HG02884 (cell line): Measurements from ENCODE around the gene BLM.
"Not testable (repeated sequence)": the region's sequence is repeated elsewhere in the genome, so short reads cannot be mapped to it uniquely, and the experiment has no call there.

Experiments
- ATAC-seq: cut with Tn5 transposase; IDR thresholded peaks from one replicate; pipeline ENCODE4 v1.9.1; 2021; ENCODE audit warnings: mild to moderate bottlenecking, moderate library complexity; ENCODE audit not compliant: unreplicated experiment

BLM gene

DNA sequence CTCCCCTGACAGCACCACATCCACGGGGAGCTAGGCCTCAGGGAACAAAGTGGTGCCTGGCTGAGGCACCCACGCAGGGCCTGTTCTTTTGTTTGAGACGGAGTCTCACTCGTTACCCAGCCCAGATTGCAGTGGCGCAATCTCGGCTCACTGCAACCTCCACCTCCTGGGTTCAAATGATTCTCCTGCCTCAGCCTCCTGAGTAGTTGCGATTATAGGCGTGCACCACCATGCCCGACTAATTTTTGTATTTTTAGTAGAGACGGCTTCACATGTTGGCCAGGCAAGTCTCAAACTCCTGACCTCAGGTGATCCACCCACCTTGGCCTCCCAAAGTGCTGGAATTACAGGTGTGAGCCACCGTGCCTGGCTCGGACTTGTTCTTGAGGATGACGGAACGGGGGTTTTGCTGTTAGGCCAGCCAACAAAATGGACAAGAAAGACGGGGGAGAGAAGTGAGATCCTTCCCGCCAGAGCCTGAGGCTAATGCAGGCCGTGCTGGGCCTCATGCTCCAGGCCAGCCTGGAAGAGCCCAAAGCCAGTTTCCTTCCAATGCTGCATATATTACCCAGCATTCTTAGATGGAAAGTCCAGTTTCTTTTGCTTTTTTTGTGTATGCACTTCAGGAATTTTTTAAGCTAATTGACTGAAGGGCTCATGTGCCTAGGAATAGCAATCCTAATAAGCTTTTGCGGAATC lies 123.2 kb downstream of the BLM start:
- no peak for ATAC-seq

DNA sequence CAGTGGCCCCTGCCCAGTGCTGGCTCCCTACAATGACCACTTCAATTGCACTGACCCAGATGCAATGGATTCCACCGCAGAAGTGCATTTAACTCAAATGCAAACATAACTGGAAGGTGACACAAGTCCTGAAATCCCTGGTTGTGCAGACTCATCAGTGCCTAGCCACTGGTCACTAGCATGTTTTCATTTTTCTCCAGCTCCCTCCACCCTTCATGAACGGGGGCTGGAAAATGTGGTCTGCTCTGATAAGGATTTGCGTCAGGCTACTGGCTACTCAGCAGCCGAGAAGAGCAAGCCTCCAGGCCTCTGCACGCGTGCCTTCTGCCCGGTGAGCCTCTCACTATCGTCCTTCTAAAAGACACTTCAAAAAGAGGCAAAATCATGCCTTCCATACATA lies 123.8 kb downstream of the BLM start:
- no peak for ATAC-seq

GRCh38 chr15:90844696-90845095 lies 127.5 kb downstream of the BLM start:
- no peak for ATAC-seq

DNA sequence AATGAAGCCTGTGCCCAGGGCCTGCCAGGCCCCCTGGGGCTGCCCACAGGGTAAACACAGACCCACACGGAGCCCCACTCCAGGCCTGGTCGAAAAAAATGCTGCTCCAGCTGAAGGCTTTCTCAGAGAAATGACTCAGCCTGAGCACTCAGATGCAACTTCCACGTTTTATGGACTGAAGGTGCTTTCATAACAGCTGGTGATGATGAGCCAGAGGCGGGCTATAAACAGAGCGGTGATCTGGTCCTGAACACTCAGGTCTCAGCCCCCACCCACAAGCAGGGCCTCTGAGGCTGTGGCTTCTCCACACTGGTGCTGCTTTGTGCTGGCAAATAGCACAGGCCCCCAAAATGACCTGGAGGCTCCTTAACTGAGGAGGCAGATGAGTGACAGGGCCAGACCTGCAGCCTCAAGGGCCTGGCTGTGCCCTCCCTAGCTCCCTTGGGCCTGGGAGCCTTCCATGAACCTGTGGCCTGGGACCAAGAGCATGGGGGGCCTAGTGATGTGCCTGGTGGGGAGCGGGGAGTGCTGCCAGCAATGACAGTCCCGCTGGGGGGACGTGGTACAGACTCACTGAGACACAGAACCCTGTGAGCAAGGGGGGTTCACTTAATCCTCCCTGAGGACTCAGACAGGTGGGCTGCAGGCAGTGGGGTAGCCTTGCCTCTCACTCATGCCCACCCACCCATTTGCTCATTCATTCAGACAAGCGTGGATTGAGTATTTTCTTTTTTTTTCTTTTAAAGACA lies 128.2 kb downstream of the BLM start:
- peak; percentile 92 for ATAC-seq

DNA sequence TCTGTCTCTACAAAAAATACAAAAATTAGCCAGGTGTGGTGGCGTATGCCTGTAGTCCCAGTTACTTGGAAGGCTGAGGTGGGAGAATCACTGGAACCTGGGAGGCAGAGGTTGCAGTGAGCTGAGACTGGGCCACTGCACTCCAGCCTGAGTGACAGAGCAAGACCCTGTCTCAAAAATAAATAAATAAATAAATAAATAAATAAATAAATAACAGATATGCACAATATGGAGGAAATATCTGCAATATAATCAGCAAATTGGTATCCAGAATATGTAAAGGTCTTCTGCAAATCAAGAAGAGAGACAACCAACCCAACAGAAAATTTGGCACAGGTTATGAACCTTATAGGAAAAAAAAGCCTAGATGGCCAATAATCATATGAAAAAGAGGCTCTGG lies 132.3 kb downstream of the BLM start:
- not testable (repeated sequence) for ATAC-seq

GRCh38 chr15:90851114-90851513 lies 134.0 kb downstream of the BLM start:
- ATAC-seq = no peak

GRCh38 chr15:90851940-90852339 lies 134.8 kb downstream of the BLM start:
- no peak for ATAC-seq

DNA sequence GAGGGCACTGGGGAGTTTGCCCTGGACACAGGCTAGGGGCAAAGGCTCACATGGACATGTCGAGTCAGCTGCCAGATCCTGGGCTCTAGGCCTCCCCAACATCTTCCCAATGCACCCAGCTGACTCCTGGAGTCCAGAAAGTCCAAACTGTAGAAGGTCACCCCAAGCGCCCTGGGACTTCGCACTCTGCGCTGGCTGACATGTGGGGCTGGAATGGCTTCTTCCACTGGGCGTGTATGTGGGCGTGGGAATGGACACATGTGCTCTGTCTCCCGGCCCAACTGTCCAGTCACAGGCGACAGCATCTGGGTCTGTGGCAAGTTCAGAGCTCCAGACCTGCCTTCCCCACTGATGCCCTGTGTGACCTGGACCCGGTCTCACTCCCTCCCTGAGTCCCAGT lies 138.0 kb downstream of the BLM start:
- ATAC-seq = no peak

DNA sequence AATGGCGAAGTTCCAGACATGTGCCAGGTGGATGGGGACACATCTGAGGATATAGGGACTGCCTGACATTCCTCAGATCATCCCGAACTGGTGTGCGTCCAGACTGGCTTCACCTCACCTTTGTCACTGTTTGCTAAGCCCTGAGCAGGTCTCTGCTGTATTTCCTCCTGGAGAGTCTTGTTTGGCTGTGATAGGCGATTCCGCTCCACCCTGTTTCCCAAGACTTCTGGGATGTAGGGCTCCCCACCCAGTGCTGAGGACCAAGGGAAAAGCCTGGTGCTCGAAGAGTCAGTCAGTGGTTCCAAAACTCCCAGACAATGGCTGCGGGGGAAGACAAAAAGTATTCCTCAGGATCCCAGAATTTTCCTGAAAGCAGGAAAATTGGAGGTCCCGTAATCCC lies 140.2 kb downstream of the BLM start:
- ATAC-seq = no peak

- no peak for ATAC-seq
Measured at GRCh38 chr15:90857883-90858443, 140.8 kb downstream of the BLM start.

DNA sequence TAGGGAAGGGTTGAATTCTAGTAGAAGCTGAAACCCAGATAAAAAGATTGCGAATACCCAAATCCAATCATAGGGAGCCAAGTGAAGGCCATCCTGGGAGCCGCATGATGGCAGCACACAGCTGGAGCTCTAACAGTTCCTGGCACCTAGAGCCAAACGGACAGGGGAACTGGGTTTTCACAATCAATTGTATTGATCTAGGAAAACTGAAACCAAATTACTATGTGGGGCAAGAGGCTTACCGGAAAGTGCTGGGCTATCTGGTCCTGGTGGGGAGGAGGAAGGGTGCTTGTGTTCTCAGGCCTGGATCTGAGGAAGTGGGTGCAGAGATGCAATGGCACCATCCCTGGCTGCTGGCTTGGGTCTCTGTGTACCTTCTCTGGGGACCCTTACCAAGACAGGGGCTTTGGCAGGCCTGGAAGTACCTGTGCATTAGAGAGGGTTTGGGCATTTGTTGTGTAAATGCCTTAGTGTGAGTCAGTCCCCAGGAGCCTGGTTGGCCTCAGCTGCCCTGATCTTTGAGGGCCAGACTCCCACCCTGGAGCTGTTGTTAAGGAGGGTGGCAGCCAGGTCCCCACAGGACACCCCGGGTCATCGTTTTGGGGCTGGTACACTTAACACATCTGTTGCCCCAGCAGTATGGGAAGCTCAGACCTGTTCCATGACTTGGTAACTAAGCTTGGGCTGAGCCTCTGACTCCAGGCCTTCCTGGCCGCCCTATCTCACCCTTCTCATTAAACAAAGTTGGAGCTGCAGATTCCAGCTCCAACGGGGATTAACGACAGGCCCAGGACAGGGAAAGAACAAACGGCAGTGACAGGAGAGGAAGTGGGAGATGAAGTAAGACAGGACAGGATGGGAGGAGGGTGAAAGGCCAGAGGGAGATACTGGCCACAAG lies 142.3 kb downstream of the BLM start:
- no peak for ATAC-seq

DNA sequence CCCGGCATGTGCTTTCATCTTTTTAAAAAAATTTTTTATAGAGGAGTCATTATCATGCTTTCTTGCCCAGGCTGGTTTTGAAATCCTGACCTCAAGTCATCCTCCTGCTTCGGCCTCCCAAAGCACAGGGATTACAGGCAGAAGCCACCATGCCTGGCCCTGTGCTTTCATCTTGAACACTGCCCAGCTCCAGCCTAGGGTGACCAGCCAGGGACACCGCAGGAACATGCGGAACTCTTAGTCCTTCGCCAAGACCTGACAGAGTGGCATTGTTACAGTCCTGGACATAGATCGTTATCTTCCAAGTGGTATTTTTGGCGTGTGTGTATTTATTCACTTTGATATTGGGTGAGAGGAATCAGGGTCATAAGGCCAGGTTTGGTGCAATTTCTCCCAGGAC lies 143.3 kb downstream of the BLM start:
- no peak for ATAC-seq

GRCh38 chr15:90860942-90861675 lies 144.0 kb downstream of the BLM start:
- ATAC-seq = no peak

- ATAC-seq = no peak
Measured at GRCh38 chr15:90862487-90862886, 145.3 kb downstream of the BLM start.

GRCh38 chr15:90862964-90863778 lies 146.0 kb downstream of the BLM start:
- ATAC-seq = no peak

DNA sequence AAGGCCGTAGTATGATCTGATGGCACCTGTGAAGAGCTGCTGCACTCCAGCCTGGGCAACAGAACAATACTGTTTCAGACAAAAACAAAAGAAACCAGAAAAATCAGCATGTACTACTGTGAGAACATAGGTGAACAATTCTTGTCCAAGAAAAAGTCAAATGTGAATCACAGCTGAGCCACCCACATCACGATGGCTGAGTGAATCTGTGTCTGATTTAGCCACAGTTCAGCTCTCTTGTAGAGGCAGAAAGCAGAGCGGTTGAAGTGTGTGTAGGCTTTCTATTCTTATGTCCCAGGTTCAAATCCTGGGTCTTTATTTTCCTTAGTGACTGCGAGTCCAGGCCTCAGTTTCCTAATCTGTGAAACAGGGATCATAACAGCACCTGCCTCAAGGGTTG lies 146.8 kb downstream of the BLM start:
- ATAC-seq = no peak

GRCh38 chr15:90864507-90864906 lies 147.4 kb downstream of the BLM start:
- ATAC-seq = no peak

DNA sequence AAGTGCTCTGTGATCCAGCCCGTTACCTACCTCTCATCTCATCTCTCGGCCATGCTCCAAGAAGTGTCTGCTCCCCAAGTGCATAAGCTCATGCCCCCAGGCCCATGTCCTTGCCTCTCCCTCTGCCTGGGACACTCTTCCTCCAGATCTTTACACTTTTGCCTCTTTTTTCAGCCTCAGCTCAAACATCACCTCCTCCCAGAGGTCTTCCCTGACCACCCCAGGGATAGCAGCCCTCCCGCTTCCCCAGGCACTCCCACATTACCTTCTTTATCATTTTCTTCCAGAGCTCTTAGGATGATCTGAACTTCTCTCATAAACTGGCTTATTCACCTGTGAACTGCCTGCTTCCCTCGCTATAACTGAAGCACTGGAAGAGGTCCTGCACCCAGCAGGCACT lies 148.6 kb downstream of the BLM start:
- no peak for ATAC-seq
